GM12801 (cell line): Measurements from ENCODE around the gene MXRA8.

ENCODE experiments used
- TF ChIP-seq, protein P1 (sequence below): IDR thresholded peaks from one replicate; pipeline ENCODE4 v1.5.1; 2011; ENCODE audit warnings: control low read depth; ENCODE audit not compliant: insufficient read length; ENCODE audit errors: extremely low read depth

The MXRA8 gene

GRCh38 chr1:1366699-1367066 is 8.3 kb upstream of the MXRA8 start:
- TF ChIP-seq, protein P1, sequence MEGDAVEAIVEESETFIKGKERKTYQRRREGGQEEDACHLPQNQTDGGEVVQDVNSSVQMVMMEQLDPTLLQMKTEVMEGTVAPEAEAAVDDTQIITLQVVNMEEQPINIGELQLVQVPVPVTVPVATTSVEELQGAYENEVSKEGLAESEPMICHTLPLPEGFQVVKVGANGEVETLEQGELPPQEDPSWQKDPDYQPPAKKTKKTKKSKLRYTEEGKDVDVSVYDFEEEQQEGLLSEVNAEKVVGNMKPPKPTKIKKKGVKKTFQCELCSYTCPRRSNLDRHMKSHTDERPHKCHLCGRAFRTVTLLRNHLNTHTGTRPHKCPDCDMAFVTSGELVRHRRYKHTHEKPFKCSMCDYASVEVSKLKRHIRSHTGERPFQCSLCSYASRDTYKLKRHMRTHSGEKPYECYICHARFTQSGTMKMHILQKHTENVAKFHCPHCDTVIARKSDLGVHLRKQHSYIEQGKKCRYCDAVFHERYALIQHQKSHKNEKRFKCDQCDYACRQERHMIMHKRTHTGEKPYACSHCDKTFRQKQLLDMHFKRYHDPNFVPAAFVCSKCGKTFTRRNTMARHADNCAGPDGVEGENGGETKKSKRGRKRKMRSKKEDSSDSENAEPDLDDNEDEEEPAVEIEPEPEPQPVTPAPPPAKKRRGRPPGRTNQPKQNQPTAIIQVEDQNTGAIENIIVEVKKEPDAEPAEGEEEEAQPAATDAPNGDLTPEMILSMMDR, result no peak

- TF ChIP-seq, protein P1, result no peak
Measured at GRCh38 chr1:1365875-1366698, 7.7 kb upstream of the MXRA8 start.

DNA sequence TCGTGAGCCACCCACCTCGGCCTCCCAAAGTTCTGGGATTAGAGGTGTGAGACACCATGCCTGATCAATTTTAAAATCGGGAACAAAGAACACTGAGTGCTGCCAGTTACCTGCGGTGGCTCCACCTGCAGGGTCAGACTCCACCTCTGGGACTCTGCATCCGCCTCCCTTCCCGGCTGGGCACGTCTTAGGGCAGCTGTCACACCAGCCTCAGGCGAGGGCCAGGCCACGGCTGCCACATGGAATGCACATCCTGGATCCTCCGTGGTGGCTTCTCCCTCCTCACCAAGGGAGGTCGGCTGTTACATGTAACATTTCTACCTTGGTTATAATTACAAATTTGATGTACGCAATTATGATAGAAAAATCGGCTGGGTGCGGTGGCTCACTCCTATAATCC is 5.9 kb upstream of the MXRA8 start:
- TF ChIP-seq, protein P1, result no peak

DNA sequence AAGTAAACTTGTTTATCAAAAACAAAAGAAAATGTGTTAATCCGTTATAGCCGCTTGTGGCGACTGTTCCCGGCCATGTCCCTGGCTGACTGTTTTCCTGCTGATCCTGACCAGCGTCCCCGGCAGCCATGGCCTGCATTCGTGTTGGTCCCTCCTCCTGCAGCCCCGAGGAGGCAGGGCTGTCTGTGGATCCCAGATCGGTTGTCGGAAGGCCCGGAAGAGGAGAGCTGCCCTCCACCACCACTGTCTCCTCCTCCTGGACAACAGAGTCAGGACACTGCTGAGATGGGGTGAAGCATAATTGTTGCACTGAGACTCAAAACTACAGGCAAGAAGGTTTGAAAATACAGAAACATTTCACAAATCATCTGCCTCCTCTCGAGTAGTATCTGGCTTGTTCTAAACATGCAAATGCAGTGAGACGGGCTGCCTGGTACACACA is 3.6 kb upstream of the MXRA8 start:
- TF ChIP-seq, protein P1, result no peak

DNA sequence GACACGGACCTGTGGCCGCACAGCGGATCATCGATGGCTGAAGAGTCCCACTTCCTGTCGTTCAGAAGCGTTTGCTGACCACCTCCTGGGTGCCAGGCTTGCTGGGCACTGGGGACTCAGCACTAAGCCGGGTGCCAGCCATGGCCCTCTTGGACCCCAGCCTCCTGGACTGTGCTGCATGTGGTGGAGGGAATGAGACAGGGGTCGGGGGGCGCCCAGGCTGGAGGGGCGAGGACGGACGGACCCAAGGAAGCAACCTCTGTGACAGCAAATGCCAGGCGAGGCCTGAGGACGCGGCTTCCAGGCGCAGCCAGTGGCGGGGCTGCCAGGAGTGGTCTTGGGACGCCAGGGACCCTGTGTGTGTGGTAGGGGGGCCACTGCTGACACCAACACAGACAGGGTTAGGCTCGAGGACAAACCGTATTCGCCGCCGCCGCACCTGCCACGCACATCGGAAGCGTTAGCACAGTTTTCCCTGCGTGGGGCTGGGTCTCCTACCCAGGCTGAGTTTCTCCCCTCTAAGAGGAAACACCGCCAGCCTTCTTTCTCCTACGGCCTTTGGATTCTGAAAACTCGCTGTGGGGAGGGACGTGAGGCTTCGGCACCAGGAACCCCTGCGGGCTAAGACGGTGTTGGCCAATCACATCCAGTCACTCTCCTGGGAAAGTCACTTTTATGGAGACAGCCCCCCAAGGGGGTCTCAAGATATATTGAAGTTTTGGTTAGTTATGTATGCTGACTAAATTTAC is 3.1 kb upstream of the MXRA8 start:
- TF ChIP-seq, protein P1, result no peak

DNA sequence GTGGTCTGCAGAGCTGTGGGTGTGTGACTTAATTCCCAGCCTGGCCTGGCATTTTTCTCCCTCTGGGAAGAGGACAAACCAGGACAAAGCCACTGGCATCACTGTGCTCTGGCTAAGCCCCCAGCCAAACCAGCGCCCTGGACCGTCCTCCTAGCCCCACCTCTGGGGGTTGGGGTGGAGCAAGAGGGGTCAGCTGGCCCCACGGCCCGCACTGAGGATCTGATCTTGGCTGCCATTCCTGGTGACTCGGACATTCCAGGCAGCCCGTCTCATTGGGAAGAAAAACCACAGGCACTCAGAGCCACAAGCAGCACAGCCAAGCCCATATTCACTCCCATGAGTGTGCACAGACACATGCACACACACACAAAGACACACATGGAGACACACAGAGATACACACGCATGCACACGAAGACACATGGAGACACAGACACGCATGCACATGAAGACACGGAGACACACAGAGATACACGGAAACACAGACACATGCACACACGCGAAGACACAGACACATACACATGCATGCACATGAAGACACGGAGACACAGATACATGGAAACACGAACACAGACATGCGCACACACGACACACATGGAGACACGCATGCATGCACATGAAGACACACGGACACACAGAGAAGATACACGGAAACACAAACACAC is 2.3 kb upstream of the MXRA8 start:
- TF ChIP-seq, protein P1, result no peak
